MM.1S (cell line): ENCODE results near the gene GRAMD1B.

Source experiments
- DNase-seq: peaks from one replicate; pipeline ENCODE4 v3.0.0-alpha.2; 2015
- H2AFZ ChIP-seq: fragments of 300-600 bp; sonication (generic); 2 replicates; pipeline ENCODE4 v1.6.0; 2016; ENCODE audit warnings: antibody characterized with exemption, low read length
- H3F3A ChIP-seq: fragments of 300-600 bp; sonication (generic); 2 replicates; pipeline ENCODE4 v1.6.1; 2016; ENCODE audit warnings: mild to moderate bottlenecking, antibody characterized with exemption, low read length, moderate library complexity, mixed read lengths; ENCODE audit not compliant: insufficient read depth
- H3K27ac ChIP-seq: fragments of 300-600 bp; sonication (generic); 2 replicates; pipeline ENCODE4 v1.5.1; 2016; ENCODE audit warnings: mild to moderate bottlenecking, low read length
- H3K27me3 ChIP-seq: fragments of 300-600 bp; sonication (generic); replicated peaks from 2 replicates; pipeline ENCODE4 v1.6.0; 2016; ENCODE audit warnings: low read length; ENCODE audit not compliant: insufficient read depth
- H3K36me3 ChIP-seq: fragments of 300-600 bp; sonication (generic); replicated peaks from 2 replicates; pipeline ENCODE4 v1.6.1; 2016; ENCODE audit warnings: mild to moderate bottlenecking, low read length, mixed read lengths; ENCODE audit not compliant: insufficient read depth
- H3K4me1 ChIP-seq: fragments of 300-600 bp; sonication (generic); 2 replicates; pipeline ENCODE4 v1.6.1; 2016; ENCODE audit warnings: low read length, mixed read lengths
- H3K4me2 ChIP-seq: fragments of 300-600 bp; sonication (generic); 2 replicates; pipeline ENCODE4 v1.6.0; 2016; ENCODE audit warnings: low read depth, low read length
- H3K4me3 ChIP-seq: fragments of 300-600 bp; sonication (generic); 2 replicates; pipeline ENCODE4 v1.5.1; 2016; ENCODE audit warnings: low read length, mixed read lengths
- H3K79me2 ChIP-seq: fragments of 300-600 bp; sonication (generic); 2 replicates; pipeline ENCODE4 v1.6.1; 2016; ENCODE audit warnings: mixed run types, low read length, mixed read lengths
- H3K9ac ChIP-seq: fragments of 300-600 bp; sonication (generic); 2 replicates; pipeline ENCODE4 v1.6.1; 2016; ENCODE audit warnings: low read length, mixed read lengths
- H3K9me2 ChIP-seq: fragments of 300-600 bp; sonication (generic); replicated peaks from 2 replicates; pipeline ENCODE4 v1.6.1; 2016; ENCODE audit warnings: mild to moderate bottlenecking, low read length, mixed read lengths; ENCODE audit not compliant: insufficient read depth
- H3K9me3 ChIP-seq: fragments of 300-600 bp; sonication (generic); replicated peaks from 2 replicates; pipeline ENCODE4 v1.6.1; 2016; ENCODE audit warnings: mild to moderate bottlenecking, low read length, mixed read lengths; ENCODE audit not compliant: insufficient read depth
- H4K20me1 ChIP-seq: fragments of 300-600 bp; sonication (generic); 2 replicates; pipeline ENCODE4 v1.6.1; 2016; ENCODE audit warnings: mild to moderate bottlenecking, low read length, moderate library complexity, mixed read lengths; ENCODE audit not compliant: insufficient read depth
- EZH2 ChIP-seq: fragments of 300-600 bp; sonication (generic); optimal IDR thresholded peaks from 2 replicates; pipeline ENCODE3; 2017; ENCODE audit warnings: low read depth, mild to moderate bottlenecking, antibody characterized with exemption, low read length, mixed read lengths
- EZH2phosphoT487 ChIP-seq: fragments of 300-600 bp; sonication (generic); IDR thresholded peaks from 2 replicates; pipeline ENCODE4 v1.6.1; 2018; ENCODE audit warnings: antibody characterized with exemption, low read length
- TF ChIP-seq, protein P1 (sequence below): fragments of 300-600 bp; sonication (generic); IDR thresholded peaks from 2 replicates; pipeline ENCODE4 v1.5.1; 2016; ENCODE audit warnings: antibody characterized with exemption, low read length, mixed read lengths

The GRAMD1B gene

DNA sequence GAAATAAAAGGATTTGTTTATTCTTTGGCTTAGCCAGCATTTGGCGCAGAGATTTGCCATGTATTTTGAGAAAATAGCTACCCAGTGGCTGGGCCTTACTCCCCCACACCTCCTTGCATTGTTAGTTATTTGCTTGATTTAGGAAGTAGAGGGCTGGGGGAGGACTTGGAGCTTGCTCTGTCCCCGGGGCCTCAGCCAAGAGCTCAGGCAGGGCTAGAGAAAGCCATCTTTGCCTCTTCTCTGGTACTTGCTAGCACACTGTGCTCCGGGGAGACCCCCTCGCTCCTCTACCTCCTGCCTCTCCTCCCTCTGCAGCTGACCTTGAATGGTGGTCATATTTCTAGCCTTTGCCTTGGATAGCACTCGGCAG lies 131.3 kb downstream of the GRAMD1B start:
- TF ChIP-seq, protein P1, sequence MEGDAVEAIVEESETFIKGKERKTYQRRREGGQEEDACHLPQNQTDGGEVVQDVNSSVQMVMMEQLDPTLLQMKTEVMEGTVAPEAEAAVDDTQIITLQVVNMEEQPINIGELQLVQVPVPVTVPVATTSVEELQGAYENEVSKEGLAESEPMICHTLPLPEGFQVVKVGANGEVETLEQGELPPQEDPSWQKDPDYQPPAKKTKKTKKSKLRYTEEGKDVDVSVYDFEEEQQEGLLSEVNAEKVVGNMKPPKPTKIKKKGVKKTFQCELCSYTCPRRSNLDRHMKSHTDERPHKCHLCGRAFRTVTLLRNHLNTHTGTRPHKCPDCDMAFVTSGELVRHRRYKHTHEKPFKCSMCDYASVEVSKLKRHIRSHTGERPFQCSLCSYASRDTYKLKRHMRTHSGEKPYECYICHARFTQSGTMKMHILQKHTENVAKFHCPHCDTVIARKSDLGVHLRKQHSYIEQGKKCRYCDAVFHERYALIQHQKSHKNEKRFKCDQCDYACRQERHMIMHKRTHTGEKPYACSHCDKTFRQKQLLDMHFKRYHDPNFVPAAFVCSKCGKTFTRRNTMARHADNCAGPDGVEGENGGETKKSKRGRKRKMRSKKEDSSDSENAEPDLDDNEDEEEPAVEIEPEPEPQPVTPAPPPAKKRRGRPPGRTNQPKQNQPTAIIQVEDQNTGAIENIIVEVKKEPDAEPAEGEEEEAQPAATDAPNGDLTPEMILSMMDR, result no peak
- TF ChIP-seq EZH2phosphoT487 (no peak), EZH2 (no peak)
- H3K4me3 ChIP-seq, result no peak overlapping the region
- H3K9me3 ChIP-seq, result no peaks in the 10 kb centered on the region
- no peaks in the 10 kb centered on the region for H3K4me1 ChIP-seq
- peaks cover 20% of the 10 kb centered on the region; the same call in 1 of the 2 replicates for H3K27me3 ChIP-seq
- no peak overlapping the region for H3K27ac ChIP-seq
- no peaks in the 10 kb centered on the region for H3F3A ChIP-seq
- H3K79me2 ChIP-seq, result no peaks in the 10 kb centered on the region
- H2AFZ ChIP-seq, result no peak overlapping the region
- H3K9ac ChIP-seq, result no peak overlapping the region
- H3K36me3 ChIP-seq, result no peaks in the 10 kb centered on the region
- H4K20me1 ChIP-seq, result no peaks in the 10 kb centered on the region
- no peak for DNase-seq
- H3K4me2 ChIP-seq, result no peak overlapping the region
- H3K9me2 ChIP-seq, result no peaks in the 10 kb centered on the region

DNA sequence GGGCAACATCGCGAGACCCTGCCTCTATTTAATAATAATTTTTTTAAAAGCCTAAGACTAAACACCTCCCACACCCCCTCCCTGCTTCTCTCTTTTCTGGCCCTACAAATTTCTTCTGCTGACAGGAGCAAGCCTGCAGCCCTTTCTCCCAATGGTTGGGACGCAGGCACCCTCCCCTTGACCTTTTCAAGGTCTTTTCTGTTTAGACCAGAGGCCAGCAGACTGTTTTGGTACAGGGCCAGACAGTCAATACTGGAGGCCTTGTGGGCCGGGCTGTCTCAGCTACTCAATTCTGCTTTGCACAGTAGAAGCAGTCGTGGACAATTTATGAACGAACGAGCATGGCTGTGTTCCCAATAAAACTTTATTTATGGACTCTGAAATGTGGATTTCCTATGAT lies 132.1 kb downstream of the GRAMD1B start:
- Histone ChIP-seq H3K4me2 (no peak overlapping the region), H3K27me3 (peaks cover 20% of the 10 kb centered on the region; the same call in 1 of the 2 replicates), H3K27ac (no peak overlapping the region), H3K4me3 (no peak overlapping the region), H3K4me1 (no peaks in the 10 kb centered on the region), H3K9ac (no peak overlapping the region), H3K9me2 (no peaks in the 10 kb centered on the region), H3F3A (no peaks in the 10 kb centered on the region), H4K20me1 (no peaks in the 10 kb centered on the region), H3K79me2 (no peaks in the 10 kb centered on the region), H3K9me3 (no peaks in the 10 kb centered on the region), H3K36me3 (no peaks in the 10 kb centered on the region), H2AFZ (no peak overlapping the region)
- no peak for DNase-seq
- TF ChIP-seq, protein P1, result no peak
- TF ChIP-seq EZH2, result no peak
- TF ChIP-seq EZH2phosphoT487, result no peak

DNA sequence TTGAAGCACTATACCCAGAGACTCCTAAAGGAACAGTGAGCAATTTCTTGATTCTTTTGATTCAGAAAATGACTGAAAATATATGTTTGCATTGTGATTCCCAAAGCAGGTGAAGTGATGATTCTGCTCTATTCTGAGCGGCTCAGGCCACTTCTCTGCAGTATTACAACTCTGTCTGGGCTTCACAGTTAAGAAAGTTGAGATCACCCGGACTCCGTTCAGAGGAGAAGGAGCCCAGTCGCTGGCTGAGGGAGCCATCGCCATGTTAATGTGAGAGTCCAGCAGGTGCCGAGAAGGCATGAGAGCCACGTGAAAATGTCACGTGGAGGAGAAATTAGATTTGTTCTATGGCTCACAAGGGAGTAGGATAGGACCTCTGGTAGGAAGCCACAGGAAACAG lies 132.8 kb downstream of the GRAMD1B start:
- H3K9me2 ChIP-seq, result no peaks in the 10 kb centered on the region
- no peaks in the 10 kb centered on the region for H3F3A ChIP-seq
- no peak overlapping the region for H3K4me3 ChIP-seq
- DNase-seq, result no peak
- no peak overlapping the region for H3K27ac ChIP-seq
- H2AFZ ChIP-seq, result no peak overlapping the region
- H3K9ac ChIP-seq, result no peak overlapping the region
- H3K4me1 ChIP-seq, result no peaks in the 10 kb centered on the region
- TF ChIP-seq EZH2phosphoT487 (no peak), EZH2 (no peak)
- TF ChIP-seq, protein P1, result no peak
- no peaks in the 10 kb centered on the region for H3K9me3 ChIP-seq
- H3K36me3 ChIP-seq, result no peaks in the 10 kb centered on the region
- no peak overlapping the region for H3K4me2 ChIP-seq
- H4K20me1 ChIP-seq, result no peaks in the 10 kb centered on the region
- peaks cover 20% of the 10 kb centered on the region; the same call in 1 of the 2 replicates for H3K27me3 ChIP-seq
- no peaks in the 10 kb centered on the region for H3K79me2 ChIP-seq
